GM13976 (cell line): ENCODE results near the gene PLEKHS1.

Experiments
- DNase-seq: peaks from one replicate; pipeline ENCODE4 v3.0.0; 2012; ENCODE audit warnings: low spot score
- CTCF ChIP-seq: IDR thresholded peaks from 2 replicates; pipeline ENCODE4 v1.5.1; 2012; ENCODE audit warnings: borderline replicate concordance, mild to moderate bottlenecking; ENCODE audit not compliant: insufficient read depth; ENCODE audit errors: extremely low read depth, missing control alignments, control extremely low read depth
- in situ Hi-C: fragments of 300-500 bp; cut with MboI; formaldehyde crosslinking; loops from one replicate; pipeline ENCODE4 v1.12.0; 2022; ENCODE audit warnings: low sequenced_read_pairs, mixed read lengths, inconsistent platforms; ENCODE audit not compliant: unreplicated experiment

Gene PLEKHS1

GRCh38 chr10:113776553-113776952, 25.1 kb downstream of the PLEKHS1 start:
- no peak for TF ChIP-seq CTCF
- DNase-seq = no peak
- in situ Hi-C loops = no loop called here

- no peak for TF ChIP-seq CTCF
- in situ Hi-C loops = loop anchor here (10.0 kb wide), 1 partner anchor 76 kb away; no protein-coding TSS in a partner anchor
- no peak for DNase-seq
Measured at GRCh38 chr10:113780681-113781250, 29.3 kb downstream of the PLEKHS1 start.

GRCh38 chr10:113782367-113782766, 30.9 kb downstream of the PLEKHS1 start:
- in situ Hi-C loops = loop anchor here (10.0 kb wide), 1 partner anchor 78 kb away; no protein-coding TSS in a partner anchor
- no peak for TF ChIP-seq CTCF
- DNase-seq = no peak

- in situ Hi-C loops = loop anchor here (10.0 kb wide), 1 partner anchor 78 kb away; no protein-coding TSS in a partner anchor
- DNase-seq = no peak
- TF ChIP-seq CTCF = no peak
Measured at GRCh38 chr10:113782986-113783704, 31.7 kb downstream of the PLEKHS1 start.

GRCh38 chr10:113788604-113789083, 37.2 kb downstream of the PLEKHS1 start:
- no peak for TF ChIP-seq CTCF
- DNase-seq = peak; percentile 31
- in situ Hi-C loops = loop anchor here (10.0 kb wide), 1 partner anchor 84 kb away; no protein-coding TSS in a partner anchor

- DNase-seq = no peak
- TF ChIP-seq CTCF = no peak
- in situ Hi-C loops = no loop called here
Measured at GRCh38 chr10:113791691-113792090, 40.2 kb downstream of the PLEKHS1 start.

- TF ChIP-seq CTCF = no peak
- in situ Hi-C loops = no loop called here
- DNase-seq = no peak
Measured at GRCh38 chr10:113801569-113801968, 50.1 kb downstream of the PLEKHS1 start.
